ENCODE results near the gene DPYSL5.
"Not testable (repeated sequence)": the region's sequence is repeated elsewhere in the genome, so short reads cannot be mapped to it uniquely, and the experiment has no call there.

The DPYSL5 gene

GRCh38 chr2:26875065-26875634, 27.2 kb downstream of the DPYSL5 start:
- no peak for DNase-seq (ENCODE audit: low read depth)

- no peak for DNase-seq (ENCODE audit: low read depth)
These were observed 27.9 kb downstream of the DPYSL5 start for GRCh38 chr2:26875808-26876207.

- no peak for DNase-seq (ENCODE audit: low read depth)
These were observed 28.3 kb downstream of the DPYSL5 start for GRCh38 chr2:26876260-26876659.

- DNase-seq (ENCODE audit: low read depth) = no peak
These were observed 29.3 kb downstream of the DPYSL5 start for GRCh38 chr2:26877276-26877675.

- DNase-seq (ENCODE audit: low read depth) = no peak
These were observed 32.2 kb downstream of the DPYSL5 start for GRCh38 chr2:26880161-26880560.

DNA sequence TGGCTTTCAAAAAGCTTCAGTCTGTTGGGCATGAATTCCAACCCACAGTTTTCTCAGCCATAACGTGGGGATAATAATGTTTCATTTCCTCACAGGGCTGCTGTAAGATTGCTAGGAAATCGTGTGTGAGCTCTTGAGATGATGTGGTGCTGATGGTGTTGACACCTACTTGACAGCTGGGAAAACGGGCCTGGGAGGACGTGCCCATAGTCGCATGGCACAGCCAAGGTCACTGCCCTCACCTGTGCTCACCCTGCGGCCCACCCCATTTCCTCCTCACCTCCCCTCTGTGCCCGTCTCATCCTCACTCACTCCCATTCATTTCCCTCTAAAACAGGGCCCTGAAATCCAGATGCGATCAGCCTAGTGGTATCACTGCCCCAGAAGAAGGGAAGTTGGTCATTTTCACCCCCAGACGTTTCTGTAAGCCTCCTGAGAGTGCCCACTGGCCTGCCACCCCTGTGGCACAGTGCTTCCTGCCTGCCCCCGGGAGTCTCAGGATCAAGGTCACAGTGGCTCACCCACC, 33.0 kb downstream of the DPYSL5 start:
- no peak for DNase-seq (ENCODE audit: low read depth)

DNA sequence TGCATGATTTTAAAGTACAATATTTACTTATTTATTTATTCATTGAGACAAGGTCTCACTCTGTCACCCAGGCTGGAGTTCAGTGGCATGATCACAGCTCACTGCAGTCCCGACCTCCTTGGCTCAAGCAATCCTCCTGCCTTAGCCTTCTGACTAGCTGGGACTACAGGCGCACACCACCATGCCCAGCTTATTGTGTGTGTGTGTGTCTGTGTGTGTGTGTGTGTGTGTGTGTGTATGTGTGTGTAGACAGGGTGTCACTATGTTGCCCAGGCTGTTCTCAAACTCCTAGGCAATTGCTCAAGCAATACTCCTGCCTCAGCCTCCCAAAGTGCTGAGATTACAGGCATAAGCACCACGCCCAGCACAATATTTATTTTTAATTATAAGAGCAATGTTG, 34.3 kb downstream of the DPYSL5 start:
- DNase-seq (ENCODE audit: low read depth) = not testable (repeated sequence)

DNA sequence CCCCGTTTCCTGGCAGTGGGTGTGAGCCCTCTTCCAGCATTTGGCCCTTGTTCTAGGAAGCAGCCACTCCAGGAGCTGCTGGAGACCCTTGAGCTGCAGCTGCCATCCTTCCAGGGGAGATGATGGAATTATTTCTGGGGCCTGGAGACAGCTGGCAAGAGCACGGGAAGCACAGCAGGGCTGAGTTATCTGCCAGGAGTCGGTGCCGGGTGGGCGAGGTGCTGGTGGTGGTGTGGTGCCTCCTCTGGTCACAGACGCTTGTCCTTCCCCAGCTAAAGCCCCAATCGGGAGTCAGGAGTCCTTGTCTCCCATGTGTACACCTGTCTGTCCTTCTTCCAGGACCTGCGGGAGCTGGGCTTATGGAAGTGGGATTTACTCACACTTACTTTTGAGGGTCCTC, 36.0 kb downstream of the DPYSL5 start:
- no peak for DNase-seq (ENCODE audit: low read depth)

DNA sequence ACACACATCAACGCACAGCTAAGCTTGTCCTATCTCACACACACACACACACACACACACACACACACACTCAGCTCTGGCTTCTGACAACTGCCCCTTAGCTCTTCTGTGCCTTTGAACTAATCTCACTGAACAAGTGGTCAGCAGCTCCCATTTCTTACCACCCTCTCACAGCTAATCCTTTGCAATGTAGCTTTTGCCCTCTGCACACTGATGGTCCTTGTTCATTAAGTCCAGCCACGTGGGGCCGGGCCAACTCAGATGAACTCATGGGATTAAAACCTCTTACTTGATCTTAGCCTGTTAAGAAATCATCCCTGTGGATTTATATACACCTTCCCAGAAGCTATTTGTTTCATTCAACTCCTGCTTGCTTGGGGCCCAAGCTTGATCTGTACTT, 36.6 kb downstream of the DPYSL5 start:
- DNase-seq (ENCODE audit: low read depth) = no peak

- no peak for DNase-seq (ENCODE audit: low read depth)
These were observed 37.9 kb downstream of the DPYSL5 start for GRCh38 chr2:26885651-26886329.

- DNase-seq (ENCODE audit: low read depth) = no peak
These were observed 38.8 kb downstream of the DPYSL5 start for GRCh38 chr2:26886736-26887135.

DNA sequence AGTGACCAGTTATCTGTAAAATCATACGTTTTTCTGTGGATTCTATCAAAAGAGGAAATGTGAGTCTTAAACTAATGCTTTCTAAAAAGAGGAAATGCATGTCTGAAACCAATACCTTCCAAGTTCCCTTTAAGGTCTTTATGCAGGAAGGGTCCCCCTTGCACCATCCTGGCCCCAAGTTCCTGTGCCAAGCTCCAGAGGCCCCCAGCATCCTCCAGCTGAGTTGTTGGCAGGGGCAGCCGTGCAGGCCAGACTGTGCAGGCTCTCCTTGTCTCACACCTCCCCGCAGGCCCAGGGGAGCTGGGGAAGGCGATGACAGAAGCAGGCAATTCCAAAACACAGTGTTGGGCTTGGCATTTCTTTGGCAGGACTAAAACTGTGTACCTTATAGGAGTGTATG, 39.2 kb downstream of the DPYSL5 start:
- DNase-seq (ENCODE audit: low read depth) = no peak

DNA sequence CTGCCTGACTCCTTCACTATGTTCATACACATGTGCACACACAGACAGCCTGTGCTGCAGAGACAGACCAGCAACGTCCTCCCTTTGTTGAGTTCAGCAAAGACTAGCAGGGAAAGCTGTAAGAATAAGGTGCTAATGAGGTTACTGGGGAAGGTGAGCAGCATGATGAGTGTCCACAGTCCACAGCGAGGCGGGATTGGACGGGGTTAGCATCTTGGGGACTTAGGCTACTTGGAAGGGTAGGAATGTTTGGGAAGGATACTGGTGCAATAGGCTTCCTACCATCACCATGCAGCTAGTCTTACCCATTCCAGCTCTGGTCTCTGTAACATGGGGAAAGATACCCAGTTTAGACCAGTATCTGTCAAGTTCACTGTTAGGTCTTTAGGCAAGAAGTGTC, 41.9 kb downstream of the DPYSL5 start:
- no peak for DNase-seq (ENCODE audit: low read depth)

GRCh38 chr2:26890341-26891000, 42.5 kb downstream of the DPYSL5 start:
- no peak for DNase-seq (ENCODE audit: low read depth)

GRCh38 chr2:26892133-26892532, 44.2 kb downstream of the DPYSL5 start:
- DNase-seq (ENCODE audit: low read depth) = no peak

DNA sequence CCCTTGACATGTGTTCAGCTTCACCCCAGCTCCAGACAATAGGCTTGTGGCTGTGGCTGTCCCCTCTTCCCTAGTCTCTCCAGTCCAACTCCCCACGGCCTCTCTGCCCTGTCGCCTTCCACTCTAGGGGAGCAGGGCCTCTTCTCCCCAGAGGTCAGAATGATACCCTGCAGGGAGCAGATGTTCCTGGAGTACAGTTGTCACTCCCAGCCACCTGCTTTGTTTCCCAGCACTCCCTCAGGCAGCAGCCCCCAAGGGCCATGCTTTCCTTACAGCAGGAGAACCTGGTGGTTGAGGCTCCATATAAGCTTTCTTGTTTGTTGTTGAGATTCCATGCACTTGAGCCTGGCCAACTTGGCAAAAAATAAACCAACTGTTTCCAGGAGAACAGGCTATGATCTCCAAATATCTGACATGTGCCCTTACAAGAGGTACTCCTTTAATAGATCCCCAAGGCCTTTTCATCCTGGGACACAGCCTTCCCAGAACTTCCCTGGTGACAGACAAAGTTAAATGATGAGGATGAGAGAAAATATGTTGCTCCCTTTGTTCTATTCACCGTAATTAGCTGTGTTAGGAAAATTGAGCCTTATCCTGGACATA, 45.1 kb downstream of the DPYSL5 start:
- no peak for DNase-seq (ENCODE audit: low read depth)

DNA sequence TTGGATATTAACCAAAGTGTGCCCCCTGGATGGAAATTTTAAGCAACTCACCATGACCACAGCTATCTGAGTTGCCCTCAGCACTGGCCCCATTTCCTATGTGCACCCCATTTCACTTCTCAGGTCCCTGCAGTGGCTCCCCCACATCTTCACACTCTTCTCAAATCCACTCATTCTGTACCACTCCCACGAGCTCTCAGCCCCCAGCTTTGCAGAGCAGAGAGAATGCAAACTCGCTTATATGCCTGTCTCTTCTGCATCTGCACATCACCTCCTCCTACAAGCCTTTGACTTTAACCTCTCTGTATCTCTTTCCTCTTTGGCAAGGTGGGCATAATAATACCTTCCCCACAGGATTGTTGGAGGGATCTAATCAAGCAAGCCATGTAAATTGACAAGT, 46.2 kb downstream of the DPYSL5 start:
- no peak for DNase-seq (ENCODE audit: low read depth)

GRCh38 chr2:26897807-26898479, 50.0 kb downstream of the DPYSL5 start:
- no peak for DNase-seq (ENCODE audit: low read depth)

- no peak for DNase-seq (ENCODE audit: low read depth)
These were observed 50.6 kb downstream of the DPYSL5 start for GRCh38 chr2:26898480-26899078.

DNA sequence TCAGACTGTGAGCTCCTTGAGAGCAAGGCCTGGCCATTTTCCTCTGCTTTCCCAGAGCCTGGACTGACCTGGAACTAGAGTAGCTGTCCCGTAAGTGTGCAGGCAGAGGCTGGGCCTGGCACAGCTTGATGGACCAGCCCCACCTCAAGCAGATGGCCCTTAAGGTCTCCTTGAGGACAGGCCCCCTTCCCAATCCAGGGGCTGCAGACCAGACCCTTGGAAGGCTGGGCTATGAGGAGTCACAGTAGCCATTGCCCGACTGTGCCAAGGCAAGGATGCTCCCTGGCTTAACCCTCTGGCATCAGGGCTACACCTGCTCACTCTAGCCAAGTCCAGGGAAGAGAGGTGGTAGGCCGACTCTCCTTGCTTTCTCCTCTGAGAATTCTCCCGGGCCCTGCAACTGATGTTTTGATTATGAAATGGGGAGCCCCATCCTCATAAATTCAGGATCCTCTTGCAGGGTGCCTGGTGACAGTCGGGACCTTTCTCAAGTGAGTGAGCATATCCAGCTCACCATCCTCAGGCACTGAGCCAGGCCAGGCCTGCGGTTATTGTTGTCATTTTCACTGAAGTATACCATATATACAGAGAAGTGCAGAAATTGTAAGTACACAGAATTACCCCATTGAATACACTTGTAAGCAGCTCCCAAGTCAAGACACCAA, 51.7 kb downstream of the DPYSL5 start:
- no peak for DNase-seq (ENCODE audit: low read depth)

GRCh38 chr2:26900831-26901321, 52.9 kb downstream of the DPYSL5 start:
- DNase-seq (ENCODE audit: low read depth) = no peak

Data from iris pigment epithelial cell (primary cell).